Measurements from ENCODE around the gene PCYT1A.

The PCYT1A gene

DNA sequence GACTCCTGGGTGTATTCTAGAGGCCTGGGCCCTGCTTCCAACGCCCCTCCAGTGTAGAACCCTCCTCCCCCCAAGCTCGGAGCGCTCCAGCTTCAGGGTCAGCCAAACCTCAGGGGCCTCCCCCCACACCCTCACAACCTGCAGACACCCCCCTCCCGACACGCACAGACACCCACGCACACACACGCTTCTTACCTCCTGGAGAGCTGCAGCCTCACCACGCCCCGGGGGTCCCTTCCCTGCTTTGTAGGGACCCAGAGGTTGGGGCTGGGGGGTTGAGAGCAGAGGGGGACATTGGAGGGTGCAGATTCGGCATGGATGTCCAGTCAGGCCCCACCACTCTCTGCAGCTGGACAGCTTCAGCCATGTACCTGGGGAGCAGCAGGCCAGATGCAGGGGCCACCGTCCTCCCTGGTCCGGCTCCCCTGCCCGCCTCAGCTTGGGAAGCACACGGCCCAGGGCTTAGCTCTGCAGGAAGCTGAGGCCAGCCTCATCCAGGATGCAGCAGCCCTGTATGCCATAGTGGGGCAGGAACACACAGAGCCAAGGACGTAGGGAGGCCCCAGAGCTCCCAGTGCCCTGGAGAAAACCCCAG lies 89.3 kb downstream of the PCYT1A start:
- no peaks in the 10 kb centered on the region for H4K20me1 ChIP-seq (ENCODE audit: low read depth, low read length)
- no peaks in the 10 kb centered on the region for H3K79me2 ChIP-seq (ENCODE audit: insufficient read depth, low read length)
- H2AFZ ChIP-seq (ENCODE audit: low read depth, low read length, severe bottlenecking) = no peak overlapping the region
- no peak overlapping the region for H3K9ac ChIP-seq (ENCODE audit: low read length)
- no peak overlapping the region for H3K27ac ChIP-seq (ENCODE audit: low read depth, low read length)
- no peak overlapping the region for H3K4me3 ChIP-seq (ENCODE audit: insufficient read depth, low read length, poor library complexity, severe bottlenecking)
- no peaks in the 10 kb centered on the region for H3K9me3 ChIP-seq (ENCODE audit: insufficient read depth, low read length)
- H3F3A ChIP-seq (ENCODE audit: insufficient read depth) = no peaks in the 10 kb centered on the region
- no peaks in the 10 kb centered on the region for H3K9me2 ChIP-seq (replicated peaks; ENCODE audit: insufficient read depth, low read length)
- TF ChIP-seq EZH2phosphoT487 (conservative IDR thresholded peaks at IDR 0.05; ENCODE audit: low read length) = no peak
- no peak for TF ChIP-seq CTCF (IDR thresholded peaks at IDR 0.05; ENCODE audit: insufficient read depth, low read length, poor library complexity, severe bottlenecking)
- H3K4me2 ChIP-seq (ENCODE audit: low read depth, low read length, poor library complexity, severe bottlenecking) = no peak overlapping the region
- no peaks in the 10 kb centered on the region for H3K27me3 ChIP-seq (ENCODE audit: low read length)
- H3K36me3 ChIP-seq (ENCODE audit: low read length) = no peaks in the 10 kb centered on the region

- H3K9ac ChIP-seq (ENCODE audit: low read length) = no peak overlapping the region
Observed at GRCh38 chr3:196197524-196197923, 90.0 kb downstream of the PCYT1A start.

GRCh38 chr3:196195664-196196265 lies 91.8 kb downstream of the PCYT1A start:
- H3F3A ChIP-seq (ENCODE audit: insufficient read depth) = no peaks in the 10 kb centered on the region
- TF ChIP-seq EZH2phosphoT487 (conservative IDR thresholded peaks at IDR 0.05; ENCODE audit: low read length) (no peak), CTCF (IDR thresholded peaks at IDR 0.05; ENCODE audit: insufficient read depth, low read length, poor library complexity, severe bottlenecking) (no peak)
- H3K36me3 ChIP-seq (ENCODE audit: low read length) = no peaks in the 10 kb centered on the region
- H3K4me2 ChIP-seq (ENCODE audit: low read depth, low read length, poor library complexity, severe bottlenecking) = no peak overlapping the region
- H3K9me3 ChIP-seq (ENCODE audit: insufficient read depth, low read length) = no peaks in the 10 kb centered on the region
- H3K27ac ChIP-seq (ENCODE audit: low read depth, low read length) = no peak overlapping the region
- no peaks in the 10 kb centered on the region for H3K9me2 ChIP-seq (replicated peaks; ENCODE audit: insufficient read depth, low read length)
- H4K20me1 ChIP-seq (ENCODE audit: low read depth, low read length) = no peaks in the 10 kb centered on the region
- H3K79me2 ChIP-seq (ENCODE audit: insufficient read depth, low read length) = no peaks in the 10 kb centered on the region
- H2AFZ ChIP-seq (ENCODE audit: low read depth, low read length, severe bottlenecking) = no peak overlapping the region
- no peaks in the 10 kb centered on the region for H3K27me3 ChIP-seq (ENCODE audit: low read length)
- no peak overlapping the region for H3K9ac ChIP-seq (ENCODE audit: low read length)
- no peak overlapping the region for H3K4me3 ChIP-seq (ENCODE audit: insufficient read depth, low read length, poor library complexity, severe bottlenecking)

More at GRCh38 chr3:196197524-196197923, 90.0 kb downstream of the PCYT1A start:
- H3K36me3 ChIP-seq (ENCODE audit: low read length) = no peaks in the 10 kb centered on the region
- no peaks in the 10 kb centered on the region for H3K27me3 ChIP-seq (ENCODE audit: low read length)
- H3K4me2 ChIP-seq (ENCODE audit: low read depth, low read length, poor library complexity, severe bottlenecking) = no peak overlapping the region
- no peak overlapping the region for H2AFZ ChIP-seq (ENCODE audit: low read depth, low read length, severe bottlenecking)
- H4K20me1 ChIP-seq (ENCODE audit: low read depth, low read length) = no peaks in the 10 kb centered on the region
- H3K4me3 ChIP-seq (ENCODE audit: insufficient read depth, low read length, poor library complexity, severe bottlenecking) = no peak overlapping the region
- H3K9me2 ChIP-seq (replicated peaks; ENCODE audit: insufficient read depth, low read length) = no peaks in the 10 kb centered on the region
- no peaks in the 10 kb centered on the region for H3K9me3 ChIP-seq (ENCODE audit: insufficient read depth, low read length)
- H3F3A ChIP-seq (ENCODE audit: insufficient read depth) = no peaks in the 10 kb centered on the region
- no peak overlapping the region for H3K27ac ChIP-seq (ENCODE audit: low read depth, low read length)
- TF ChIP-seq CTCF (IDR thresholded peaks at IDR 0.05; ENCODE audit: insufficient read depth, low read length, poor library complexity, severe bottlenecking) = no peak
- no peak for TF ChIP-seq EZH2phosphoT487 (conservative IDR thresholded peaks at IDR 0.05; ENCODE audit: low read length)
- H3K79me2 ChIP-seq (ENCODE audit: insufficient read depth, low read length) = no peaks in the 10 kb centered on the region
